H1 (cell line): ENCODE measurements around the gene TADA3. TPM values are rescaled to one million over a fixed set of nuclear protein-coding genes. Genes with fewer than 3 reads are reported as not detected.

Experiments
- CTCF ChIA-PET: fragments of 300-600 bp; sonication (Branson Sonifier 250); formaldehyde crosslinking; loops from one replicate; lab custom pipeline; 2021; ENCODE audit not compliant: partially characterized antibody; lab: Charles Lee
- POLR2A ChIA-PET: fragments of 300-600 bp; sonication (Branson Sonifier 250); formaldehyde crosslinking; loops from one replicate; lab custom pipeline; 2021; ENCODE audit warnings: inconsistent platforms; ENCODE audit not compliant: partially characterized antibody; lab: Charles Lee
- DNase-seq, 2 experiments: peaks; one replicate each; pipeline versions ENCODE4 v3.0.0 to v3.0.0-alpha.2; 2010 to 2022; ENCODE audit warnings: low spot score in 2 of 2, low read depth in 1 of 2, mixed read lengths in 1 of 2
- FAIRE-seq: peaks from 2 replicates; lab custom pipeline; 2011; peaks lifted over from hg19 to GRCh38; lab: Jason Lieb, UNC
- H2AFZ ChIP-seq: 2 replicates; pipeline ENCODE4 v1.8.1; 2012; ENCODE audit warnings: low read length, inconsistent platforms
- H2AK5ac ChIP-seq: 2 replicates; pipeline ENCODE4 v1.6.1; 2013; ENCODE audit warnings: low read depth, low read length
- H2BK120ac ChIP-seq: replicated peaks from 2 replicates; pipeline ENCODE3; 2013; ENCODE audit warnings: low read depth, low read length, inconsistent platforms
- H2BK12ac ChIP-seq: 2 replicates; pipeline ENCODE4 v1.6.1; 2013; ENCODE audit warnings: low read depth, low read length
- H2BK15ac ChIP-seq: 2 replicates; pipeline ENCODE4 v1.6.1; 2013; ENCODE audit warnings: low read length
- H2BK20ac ChIP-seq: 2 replicates; pipeline ENCODE4 v1.6.1; 2013; ENCODE audit warnings: low read length
- H2BK5ac ChIP-seq: 2 replicates; pipeline ENCODE4 v1.6.1; 2013; ENCODE audit warnings: low read depth, low read length
- H3K14ac ChIP-seq: 2 replicates; pipeline ENCODE4 v1.6.1; 2013; ENCODE audit warnings: inconsistent platforms; ENCODE audit not compliant: insufficient read length
- H3K18ac ChIP-seq: 2 replicates; pipeline ENCODE4 v1.6.1; 2013; ENCODE audit warnings: low read length; ENCODE audit errors: extremely low read depth
- H3K23ac ChIP-seq: 2 replicates; pipeline ENCODE4 v1.6.1; 2013; ENCODE audit warnings: inconsistent platforms; ENCODE audit not compliant: insufficient read length
- H3K23me2 ChIP-seq: 2 replicates; pipeline ENCODE4 v1.6.1; 2013; ENCODE audit warnings: low read depth, low read length
- H3K27ac ChIP-seq: 2 replicates; pipeline ENCODE4 v1.6.1; 2011; ENCODE audit warnings: low read depth, low read length, inconsistent platforms
- H3K27me3 ChIP-seq, 4 experiments: replicated peaks in 1 of 4; 1 replicate in 1 of 4; 2 replicates in 3 of 4; pipeline versions ENCODE4 v1.6.1 to v1.8.1; 2011 to 2013; ENCODE audit warnings: low read length in 3 of 4, mild to moderate bottlenecking in 3 of 4, inconsistent platforms in 2 of 4, mixed read lengths in 2 of 4, moderate library complexity in 1 of 4; ENCODE audit not compliant: control insufficient read depth in 3 of 4, insufficient read depth in 3 of 4; ENCODE audit errors: extremely low read depth in 1 of 4
- H3K36me3 ChIP-seq, 4 experiments: 2 replicates each; pipeline versions ENCODE4 v1.6.1 to v1.8.1; 2011 to 2013; ENCODE audit warnings: mild to moderate bottlenecking in 4 of 4, low read length in 3 of 4, moderate library complexity in 2 of 4, control low read depth in 1 of 4, inconsistent platforms in 1 of 4; ENCODE audit not compliant: insufficient read depth in 4 of 4, control insufficient read depth in 2 of 4
- H3K4ac ChIP-seq: replicated peaks from 2 replicates; pipeline ENCODE3; 2013; ENCODE audit warnings: low read length, low read depth, mixed read lengths, inconsistent platforms; ENCODE audit not compliant: insufficient read length
- H3K4me1 ChIP-seq, 4 experiments: replicated peaks in 1 of 4; 1 replicate in 1 of 4; 2 replicates in 3 of 4; pipeline versions ENCODE4 v1.6.1 to v1.8.1; 2011 to 2013; ENCODE audit warnings: low read length in 3 of 4, inconsistent platforms in 2 of 4, mixed read lengths in 1 of 4; ENCODE audit not compliant: insufficient read depth in 4 of 4, control insufficient read depth in 3 of 4
- H3K4me2 ChIP-seq, 2 experiments: 2 replicates each; pipeline versions ENCODE4 v1.6.1 to v1.8.1; 2011 to 2013; ENCODE audit warnings: low read depth in 2 of 2, low read length in 2 of 2, control low read depth in 1 of 2, inconsistent platforms in 1 of 2, mild to moderate bottlenecking in 1 of 2; ENCODE audit not compliant: insufficient read depth in 1 of 2
- H3K4me3 ChIP-seq, 4 experiments: fragments of 200-600, 300-600 bp in 1 of 4; sonication (generic), shearing (Covaris generic), sonication (Bioruptor Twin) in 1 of 4; 2 replicates each; pipeline versions ENCODE4 v1.5.1 to v1.8.1; 2011 to 2016; ENCODE audit warnings: low read length in 4 of 4, low read depth in 3 of 4, control low read depth in 2 of 4, inconsistent platforms in 2 of 4, mild to moderate bottlenecking in 2 of 4, mixed read lengths in 1 of 4, moderate library complexity in 1 of 4; ENCODE audit not compliant: insufficient read depth in 2 of 4; ENCODE audit errors: extremely low read depth in 1 of 4
- H3K56ac ChIP-seq: replicated peaks from 2 replicates; pipeline ENCODE3; 2013; ENCODE audit warnings: low read depth, mild to moderate bottlenecking, mixed read lengths, low read length, inconsistent platforms; ENCODE audit not compliant: insufficient read length
- H3K79me1 ChIP-seq: 2 replicates; pipeline ENCODE4 v1.6.1; 2013; ENCODE audit warnings: low read depth, low read length, control low read depth
- H3K79me2 ChIP-seq, 2 experiments: 2 replicates each; pipeline versions ENCODE4 v1.6.1 to v1.8.1; 2012 to 2013; ENCODE audit warnings: low read length in 2 of 2, mild to moderate bottlenecking in 2 of 2, inconsistent platforms in 1 of 2; ENCODE audit not compliant: insufficient read depth in 2 of 2, control insufficient read depth in 1 of 2
- H3K9ac ChIP-seq, 4 experiments: replicated peaks in 1 of 4; 1 replicate in 1 of 4; 2 replicates in 3 of 4; pipeline versions ENCODE4 v1.6.1 to v1.8.1; 2011 to 2013; ENCODE audit warnings: low read depth in 3 of 4, low read length in 3 of 4, control low read depth in 2 of 4, mild to moderate bottlenecking in 2 of 4, moderate library complexity in 2 of 4, inconsistent platforms in 1 of 4; ENCODE audit errors: extremely low read depth in 1 of 4
- H3K9me3 ChIP-seq, 2 experiments: 2 replicates each; pipeline versions ENCODE4 v1.6.1 to v1.8.1; 2012 to 2013; ENCODE audit warnings: mild to moderate bottlenecking in 2 of 2, moderate library complexity in 2 of 2, control low read depth in 1 of 2, inconsistent platforms in 1 of 2, low read depth in 1 of 2, low read length in 1 of 2, mixed read lengths in 1 of 2; ENCODE audit not compliant: insufficient read depth in 2 of 2
- H4K20me1 ChIP-seq, 2 experiments: replicated peaks in 1 of 2; 2 replicates each; pipeline versions ENCODE3 to v1.8.1; 2011 to 2013; ENCODE audit warnings: inconsistent platforms in 2 of 2, low read length in 2 of 2, mild to moderate bottlenecking in 1 of 2; ENCODE audit not compliant: insufficient read depth in 2 of 2, control insufficient read depth in 1 of 2
- H4K5ac ChIP-seq: 2 replicates; pipeline ENCODE4 v1.6.1; 2013; ENCODE audit warnings: low read length, low read depth, mixed read lengths, inconsistent platforms; ENCODE audit not compliant: insufficient read length
- H4K8ac ChIP-seq: 2 replicates; pipeline ENCODE4 v1.8.0; 2013; ENCODE audit warnings: mild to moderate bottlenecking, moderate library complexity, low read length, inconsistent platforms; ENCODE audit not compliant: insufficient read depth; ENCODE audit errors: extremely low read depth
- H4K91ac ChIP-seq: replicated peaks from 2 replicates; pipeline ENCODE3; 2013; ENCODE audit warnings: low read length, mixed read lengths, inconsistent platforms; ENCODE audit not compliant: insufficient read length
- EGR1 ChIP-seq: IDR thresholded peaks from 2 replicates; pipeline ENCODE4 v1.6.1; 2011; ENCODE audit warnings: low read depth, low read length, borderline replicate concordance
- JUND ChIP-seq: IDR thresholded peaks from 2 replicates; pipeline ENCODE4 v1.6.1; 2011; ENCODE audit warnings: mild to moderate bottlenecking, improper control_type of control experiment, low read length
- KDM4A ChIP-seq: IDR thresholded peaks from one replicate; pipeline ENCODE4 v1.7.1; 2012; ENCODE audit warnings: low read depth, mild to moderate bottlenecking, moderate library complexity, low read length, inconsistent platforms; ENCODE audit not compliant: severe bottlenecking
- SP4 ChIP-seq: IDR thresholded peaks from 2 replicates; pipeline ENCODE4 v1.6.1; 2012; ENCODE audit warnings: low read length, inconsistent platforms
- TCF12 ChIP-seq: IDR thresholded peaks from 2 replicates; pipeline ENCODE4 v1.6.1; 2011; ENCODE audit warnings: low read depth, mild to moderate bottlenecking, low read length
- WGBS, 2 experiments: shearing (Covaris generic) in 1 of 2; methylation state at CpG; one replicate each; pipeline versions ENCODE4 v1.1.6 to v1.1.7; 2013 to 2015; ENCODE audit warnings: low lambda C conversion rate in 2 of 2, mixed read lengths in 2 of 2, inconsistent platforms in 1 of 2, low coverage in 1 of 2, missing lambda C conversion rate in 1 of 2; ENCODE audit not compliant: insufficient replicate concordance in 2 of 2, insufficient coverage in 1 of 2, insufficient read length in 1 of 2; ENCODE audit errors: extremely low coverage in 1 of 2, missing lambda C conversion rate in 1 of 2; 5-methylcytosine and 5-hydroxymethylcytosine counted together
- polyA plus RNA-seq, 7 experiments: library from polyadenylated mRNA; depleted of rRNA in 3 of 7; stranded (reverse) in 5 of 7; unstranded in 2 of 7; fragments of >200 nt in 5 of 7; fragments of 200-250 nt in 2 of 7; gene quantifications; 1 replicate in 5 of 7; 2 replicates in 1 of 7; 4 replicates in 1 of 7; pipeline versions ENCODE4 v1.2.1 to v1.2.3, GENCODE V29; 2011 to 2013; ENCODE audit warnings: missing spikeins in 2 of 7, mixed read lengths in 2 of 7
- total RNA-seq: library from RNA; stranded (reverse); fragmentation: NEBNext Ultra II Directional; extraction: Animal tissue kit (Norgen Biotek cat#: 25700); gene quantifications from 2 replicates; pipeline ENCODE4 v1.2.1, GENCODE V29; 2021

The TADA3 gene
- total and polyA plus RNA-seq, 2 of the 8 experiments (the other 6 are each of a cell fraction or from before 2014, with no cell fraction given): 43.4 to 50.3 TPM

DNA sequence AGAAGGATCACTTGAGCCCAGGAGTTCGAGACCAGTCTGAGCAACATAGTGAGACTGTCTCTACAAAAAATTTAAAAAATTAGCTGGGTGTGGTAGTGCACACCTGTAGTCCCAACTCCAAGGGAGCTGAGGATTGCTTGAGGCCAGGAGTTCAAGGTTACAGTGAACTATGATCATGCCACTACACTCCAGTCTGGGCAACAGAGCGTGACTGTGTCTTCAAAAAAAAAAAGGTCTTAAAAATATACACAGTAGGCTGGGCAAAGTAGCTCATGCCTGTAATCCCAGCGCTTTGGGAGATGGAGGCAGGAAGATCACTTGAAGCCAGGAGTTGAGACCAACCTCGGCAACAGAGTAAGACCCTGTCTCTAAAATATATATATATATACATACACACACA, 11.4 kb downstream of the TADA3 start:
- Histone ChIP-seq H2AFZ (no peak overlapping the region), H3K27ac (no peak overlapping the region), H3K79me1 (no peaks in the 10 kb centered on the region), H2BK20ac (no peak overlapping the region), H2AK5ac (no peak overlapping the region), H2BK12ac (no peak overlapping the region), H4K8ac (no peak overlapping the region), H3K4me1 (no peaks in the 10 kb centered on the region), H3K23me2 (no peaks in the 10 kb centered on the region; the same call in 1 of the 2 replicates), H2BK5ac (no peak overlapping the region), H3K27me3 (peaks cover 0 to 3% (median 0%) of the 10 kb centered on the region in 4 experiments; a peak in 1 of 7 replicates), H3K9me3 (no peaks in the 10 kb centered on the region), H4K20me1 (no peaks in the 10 kb centered on the region), H3K18ac (no peak overlapping the region), H3K79me2 (no peaks in the 10 kb centered on the region), H4K5ac (no peak overlapping the region), H3K23ac (no peak overlapping the region), H3K4ac (no peak overlapping the region), H3K14ac (no peak overlapping the region), H2BK15ac (no peak overlapping the region), H4K91ac (no peak overlapping the region), H3K4me3 (no peak overlapping the region), H3K36me3 (peaks cover 4 to 35% (median 23%) of the 10 kb centered on the region in 4 experiments), H3K9ac (no peak overlapping the region), H3K56ac (no peak overlapping the region), H2BK120ac (no peak overlapping the region), H3K4me2 (no peak overlapping the region)
- ChIA-PET CTCF (interaction anchor here (0.6 to 3.9 kb wide), 3 partner anchors 10 to 224 kb away, joined by 4 to 11 read pairs (median 6); no protein-coding TSS in a partner anchor), POLR2A (interaction anchor here (0.6 to 2.3 kb wide), 5 partner anchors 9 to 384 kb away, joined by 3 to 7 read pairs (median 3); no protein-coding TSS in a partner anchor)
- no peak for FAIRE-seq
- WGBS, 2 experiments: 90% methylated on average over 4 of the region's 4 CpGs; no CpG with 5 or more reads in 1 of the 2 experiments
- TF ChIP-seq KDM4A (no peak), JUND (no peak), SP4 (no peak), TCF12 (no peak), EGR1 (no peak)
- no peak for DNase-seq
